Ascending aorta (tissue), 2 donors: ENCODE measurements around the gene PDS5B. TPM values are rescaled to one million over a fixed set of nuclear protein-coding genes. Genes with fewer than 3 reads are reported as not detected.

Experiments used
- DNase-seq, 2 donors: peaks; one replicate each; pipeline ENCODE4 v3.0.0-alpha.2; 2019; ENCODE audit warnings: low spot score in 2 of 2
- H3K27ac ChIP-seq, 2 donors: fragments of 200-600 bp; sonication (generic); one replicate each; pipeline ENCODE4 v1.5.1; 2016 to 2017; ENCODE audit warnings: mild to moderate bottlenecking in 1 of 2
- H3K27me3 ChIP-seq: fragments of 200-600 bp; sonication (generic); one replicate; pipeline ENCODE4 v1.5.1; 2017
- H3K36me3 ChIP-seq, 2 donors: fragments of 200-600 bp; sonication (generic); one replicate each; pipeline ENCODE4 v1.5.1; 2016
- H3K4me1 ChIP-seq, 2 donors: fragments of 200-600 bp; sonication (generic); one replicate each; pipeline ENCODE4 v1.5.1; 2016 to 2017; ENCODE audit warnings: mild to moderate bottlenecking in 1 of 2
- H3K4me3 ChIP-seq, 2 donors: fragments of 200-600 bp; sonication (generic); one replicate each; pipeline ENCODE4 v1.5.1; 2016 to 2017; ENCODE audit warnings: mild to moderate bottlenecking in 1 of 2
- H3K9me3 ChIP-seq, 2 donors: fragments of 200-600 bp; sonication (generic); one replicate each; pipeline ENCODE4 v1.5.1; 2016
- CTCF ChIP-seq, 3 experiments: fragments of 200-600 bp in 2 of 3; fragments of 450-650 bp in 1 of 3; sonication (generic) in 2 of 3; IDR thresholded peaks; one replicate each; pipeline ENCODE4 v1.5.1; 2016 to 2019; ENCODE audit warnings: antibody characterized with exemption in 3 of 3, mild to moderate bottlenecking in 1 of 3, moderate library complexity in 1 of 3
- intact Hi-C: fragments of 100-400 bp; cut with DNase I; formaldehyde crosslinking; loops from one replicate; pipeline ENCODE4 v1.15.1; 2023
- total RNA-seq: library from RNA; depleted of rRNA; stranded (reverse); fragments of >200 nt; gene quantifications from one replicate; pipeline ENCODE4 v1.1.0, GENCODE V29; 2016

PDS5B gene
- total RNA-seq, 1 donor from 2014 or later, result 31.0 TPM

DNA sequence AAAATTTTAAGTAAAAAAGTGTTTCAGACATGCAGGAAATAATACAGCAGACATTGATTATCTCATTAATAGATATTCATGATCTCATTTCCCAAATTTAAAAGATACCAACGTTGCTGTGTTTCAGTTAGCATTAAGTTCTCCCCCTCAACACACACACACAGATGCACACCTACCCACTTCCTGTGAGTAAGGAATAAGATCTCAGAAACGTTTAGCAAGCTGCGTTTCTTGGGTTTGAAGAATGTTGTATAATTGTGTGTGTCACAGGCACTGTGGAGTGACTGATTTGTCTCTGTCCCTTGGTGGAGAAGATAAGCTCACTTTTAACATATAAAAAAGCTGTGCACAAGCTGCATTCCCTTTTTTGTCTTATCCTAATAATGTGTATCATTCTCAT lies 196.8 kb downstream of the PDS5B start:
- H3K4me1 ChIP-seq, result no peaks in the 10 kb centered on the region
- no peak for TF ChIP-seq CTCF (IDR thresholded peaks at IDR 0.05)
- no peak overlapping the region for H3K27ac ChIP-seq
- intact Hi-C loops, result no loop called here
- no peak for DNase-seq
- H3K9me3 ChIP-seq, result no peaks in the 10 kb centered on the region
- no peak overlapping the region for H3K4me3 ChIP-seq
- H3K27me3 ChIP-seq, result no peaks in the 10 kb centered on the region
- peaks cover 0 to 16% of the 10 kb centered on the region in 2 donors for H3K36me3 ChIP-seq

- DNase-seq, result no peak
- no peaks in the 10 kb centered on the region for H3K4me1 ChIP-seq
- no peaks in the 10 kb centered on the region for H3K36me3 ChIP-seq
- H3K27ac ChIP-seq, result no peak overlapping the region
- no peak overlapping the region for H3K4me3 ChIP-seq
- intact Hi-C loops, result no loop called here
- no peaks in the 10 kb centered on the region for H3K27me3 ChIP-seq
- no peaks in the 10 kb centered on the region for H3K9me3 ChIP-seq
- TF ChIP-seq CTCF (IDR thresholded peaks at IDR 0.05), result no peak
Measured at GRCh38 chr13:32790731-32791130, 204.5 kb downstream of the PDS5B start.

DNA sequence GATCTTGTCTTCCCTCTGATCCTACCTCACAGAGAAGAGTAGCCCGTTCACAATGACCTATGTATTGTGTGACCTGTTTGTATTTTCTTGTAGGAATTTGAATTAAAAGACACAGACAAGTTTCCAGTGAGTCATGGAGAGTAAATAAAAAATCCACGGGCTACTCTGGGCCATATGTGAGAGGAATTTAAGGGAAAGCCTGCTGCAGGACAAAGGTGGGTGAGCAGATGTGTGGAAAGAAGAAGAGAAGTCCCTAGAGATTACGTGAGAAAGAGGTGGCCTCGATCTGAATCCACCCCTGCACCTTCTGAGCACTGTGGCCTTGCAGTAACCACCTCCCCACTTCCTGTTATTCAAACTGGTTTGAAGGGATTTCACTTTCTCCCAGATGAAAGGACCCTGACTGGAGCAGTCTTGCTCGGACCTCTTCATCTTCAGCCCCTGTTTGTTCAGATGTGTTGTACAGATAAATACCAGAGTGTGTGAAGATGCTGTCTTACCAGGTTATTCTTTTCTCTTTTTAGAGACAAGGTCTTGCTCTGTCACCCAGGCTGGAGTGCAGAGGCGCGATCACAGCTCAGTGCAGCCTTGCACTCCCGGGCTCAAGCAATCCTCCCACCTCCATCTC lies 205.4 kb downstream of the PDS5B start:
- H3K9me3 ChIP-seq, result no peaks in the 10 kb centered on the region
- intact Hi-C loops, result no loop called here
- no peak for TF ChIP-seq CTCF (IDR thresholded peaks at IDR 0.05)
- no peaks in the 10 kb centered on the region for H3K36me3 ChIP-seq
- H3K27ac ChIP-seq, result no peak overlapping the region
- no peak overlapping the region for H3K4me3 ChIP-seq
- H3K27me3 ChIP-seq, result no peaks in the 10 kb centered on the region
- no peak for DNase-seq
- no peaks in the 10 kb centered on the region for H3K4me1 ChIP-seq

DNA sequence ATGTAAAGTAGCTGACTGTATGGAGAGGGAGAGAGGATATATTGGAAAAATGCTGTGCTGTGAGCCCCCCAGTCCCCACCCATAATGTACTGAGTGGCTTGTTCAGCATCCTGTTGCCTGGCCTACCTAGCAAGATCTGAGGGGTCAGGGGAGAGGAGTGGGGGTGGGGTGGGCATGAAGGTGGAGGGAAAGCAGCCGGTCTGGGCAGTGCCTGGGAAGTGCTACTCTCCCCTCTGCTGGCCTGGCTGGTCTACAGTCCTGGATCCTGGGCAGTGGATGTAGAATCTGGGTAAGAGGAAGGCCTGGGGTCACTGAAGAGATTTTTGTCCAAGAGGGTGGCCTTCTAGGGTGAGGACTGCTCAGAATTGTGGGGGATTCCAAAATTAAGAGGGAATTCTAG lies 210.5 kb downstream of the PDS5B start:
- no peak overlapping the region for H3K4me3 ChIP-seq
- intact Hi-C loops, result no loop called here
- no peak for DNase-seq
- H3K36me3 ChIP-seq, result no peaks in the 10 kb centered on the region
- no peaks in the 10 kb centered on the region for H3K4me1 ChIP-seq
- TF ChIP-seq CTCF (IDR thresholded peaks at IDR 0.05), result no peak
- H3K27me3 ChIP-seq, result no peaks in the 10 kb centered on the region
- no peak overlapping the region for H3K27ac ChIP-seq
- H3K9me3 ChIP-seq, result no peaks in the 10 kb centered on the region

GRCh38 chr13:32802159-32802558 lies 215.9 kb downstream of the PDS5B start:
- Histone ChIP-seq H3K4me3 (no peak overlapping the region), H3K27ac (no peak overlapping the region), H3K27me3 (no peaks in the 10 kb centered on the region), H3K36me3 (no peaks in the 10 kb centered on the region), H3K9me3 (no peaks in the 10 kb centered on the region), H3K4me1 (no peaks in the 10 kb centered on the region)
- intact Hi-C loops, result no loop called here
- DNase-seq, result no peak
- no peak for TF ChIP-seq CTCF (IDR thresholded peaks at IDR 0.05)
